Thoracic aorta (tissue), 2 donors: Measurements from ENCODE around the gene GNPTG. TPM values are rescaled to one million over a fixed set of nuclear protein-coding genes. Genes with fewer than 3 reads are reported as not detected.

Source experiments
- ATAC-seq: fragments of 150-250 bp; one replicate; pipeline ENCODE4 v1.8.0; 2017; ENCODE audit warnings: low read depth; ENCODE audit not compliant: insufficient number of reproducible peaks, low FRiP score
- DNase-seq: peaks from one replicate; pipeline ENCODE4 v3.0.0-alpha.2; 2020; ENCODE audit warnings: low spot score
- H3K27ac ChIP-seq, 2 donors: fragments of 200-600 bp; sonication (generic); 1 replicate in 1 of 2; 2 replicates in 1 of 2; pipeline ENCODE4 v1.5.1; 2016; ENCODE audit warnings: mild to moderate bottlenecking in 2 of 2, moderate library complexity in 2 of 2
- H3K27me3 ChIP-seq: fragments of 200-600 bp; sonication (generic); replicated peaks from 2 replicates; pipeline ENCODE4 v1.6.0; 2016; ENCODE audit warnings: mild to moderate bottlenecking; ENCODE audit not compliant: insufficient read depth
- H3K36me3 ChIP-seq: fragments of 200-600 bp; sonication (generic); one replicate; pipeline ENCODE4 v1.5.1; 2016
- H3K4me1 ChIP-seq, 2 donors: fragments of 200-600 bp; sonication (generic); 1 replicate in 1 of 2; 2 replicates in 1 of 2; pipeline versions ENCODE4 v1.5.1 to v1.6.0; 2016; ENCODE audit warnings: low read depth in 2 of 2, mild to moderate bottlenecking in 1 of 2; ENCODE audit not compliant: control insufficient read depth in 1 of 2
- H3K4me3 ChIP-seq: fragments of 200-600 bp; sonication (generic); 2 replicates; pipeline ENCODE4 v1.5.1; 2016; ENCODE audit warnings: mild to moderate bottlenecking
- H3K9me3 ChIP-seq: fragments of 200-600 bp; sonication (generic); 2 replicates; pipeline ENCODE4 v1.5.1; 2016
- CTCF ChIP-seq: fragments of 200-600 bp; sonication (generic); IDR thresholded peaks from one replicate; pipeline ENCODE4 v1.5.1; 2019; ENCODE audit warnings: antibody characterized with exemption
- total RNA-seq, 2 donors: library from RNA; depleted of rRNA; stranded (reverse); fragments of >200 nt; gene quantifications; one replicate each; pipeline versions ENCODE4 v1.1.0 to v1.2.3, GENCODE V29; 2016

GNPTG gene
- total RNA-seq, 2 donors from 2014 or later, result 67.9 to 69.7 TPM

GRCh38 chr16:1381612-1382406 is 30.1 kb downstream of the GNPTG start:
- Histone ChIP-seq H3K4me3 (no peak overlapping the region), H3K4me1 (peaks cover 8 to 22% of the 10 kb centered on the region in 2 donors), H3K27ac (no peak overlapping the region), H3K36me3 (peaks cover 24% of the 10 kb centered on the region), H3K27me3 (no peaks in the 10 kb centered on the region), H3K9me3 (no peaks in the 10 kb centered on the region)
- ATAC-seq (no peak), DNase-seq (no peak)
- TF ChIP-seq CTCF, result no peak

- Histone ChIP-seq H3K27me3 (no peaks in the 10 kb centered on the region), H3K9me3 (no peaks in the 10 kb centered on the region), H3K27ac (no peak overlapping the region), H3K36me3 (peaks cover 31% of the 10 kb centered on the region), H3K4me3 (no peak overlapping the region), H3K4me1 (peaks cover 4 to 14% of the 10 kb centered on the region in 2 donors)
- ATAC-seq, result no peak
- DNase-seq, result no peak
- TF ChIP-seq CTCF, result no peak
Measured at GRCh38 chr16:1383556-1383955, 31.8 kb downstream of the GNPTG start.

GRCh38 chr16:1385232-1385631 is 33.5 kb downstream of the GNPTG start:
- Histone ChIP-seq H3K4me3 (no peak overlapping the region), H3K36me3 (peaks cover 40% of the 10 kb centered on the region), H3K4me1 (no peaks in the 10 kb centered on the region), H3K27me3 (no peaks in the 10 kb centered on the region), H3K9me3 (no peaks in the 10 kb centered on the region), H3K27ac (no peak overlapping the region)
- ATAC-seq (no peak), DNase-seq (no peak)
- no peak for TF ChIP-seq CTCF

- no peak for ATAC-seq
- Histone ChIP-seq H3K27ac (no peak overlapping the region), H3K27me3 (no peaks in the 10 kb centered on the region), H3K4me3 (no peak overlapping the region), H3K4me1 (no peaks in the 10 kb centered on the region), H3K9me3 (no peaks in the 10 kb centered on the region), H3K36me3 (peaks cover 36% of the 10 kb centered on the region)
- DNase-seq, result no peak
- TF ChIP-seq CTCF, result no peak
Measured at GRCh38 chr16:1387331-1387730, 35.6 kb downstream of the GNPTG start.

GRCh38 chr16:1389762-1390161 is 38.0 kb downstream of the GNPTG start:
- DNase-seq (no peak), ATAC-seq (no peak)
- Histone ChIP-seq H3K4me3 (no peak overlapping the region), H3K27me3 (no peaks in the 10 kb centered on the region), H3K9me3 (no peaks in the 10 kb centered on the region), H3K36me3 (peaks cover 46% of the 10 kb centered on the region), H3K4me1 (no peaks in the 10 kb centered on the region), H3K27ac (no peak overlapping the region)
- TF ChIP-seq CTCF, result no peak
